AG09319 (cell line): ENCODE results near the gene TMEM94.

Experiments
- DNase-seq: peaks from one replicate; pipeline ENCODE4 v3.0.0-alpha.2; 2010; ENCODE audit warnings: low read depth; ENCODE audit errors: extremely low read depth
- CTCF ChIP-seq: IDR thresholded peaks from 2 replicates; pipeline ENCODE4 v1.5.1; 2011; ENCODE audit warnings: low read depth, mild to moderate bottlenecking, inconsistent platforms, low read length, moderate library complexity

Gene TMEM94

GRCh38 chr17:75514919-75515495 lies 58.6 kb downstream of the TMEM94 start:
- no peak for DNase-seq
- TF ChIP-seq CTCF: no peak

DNA sequence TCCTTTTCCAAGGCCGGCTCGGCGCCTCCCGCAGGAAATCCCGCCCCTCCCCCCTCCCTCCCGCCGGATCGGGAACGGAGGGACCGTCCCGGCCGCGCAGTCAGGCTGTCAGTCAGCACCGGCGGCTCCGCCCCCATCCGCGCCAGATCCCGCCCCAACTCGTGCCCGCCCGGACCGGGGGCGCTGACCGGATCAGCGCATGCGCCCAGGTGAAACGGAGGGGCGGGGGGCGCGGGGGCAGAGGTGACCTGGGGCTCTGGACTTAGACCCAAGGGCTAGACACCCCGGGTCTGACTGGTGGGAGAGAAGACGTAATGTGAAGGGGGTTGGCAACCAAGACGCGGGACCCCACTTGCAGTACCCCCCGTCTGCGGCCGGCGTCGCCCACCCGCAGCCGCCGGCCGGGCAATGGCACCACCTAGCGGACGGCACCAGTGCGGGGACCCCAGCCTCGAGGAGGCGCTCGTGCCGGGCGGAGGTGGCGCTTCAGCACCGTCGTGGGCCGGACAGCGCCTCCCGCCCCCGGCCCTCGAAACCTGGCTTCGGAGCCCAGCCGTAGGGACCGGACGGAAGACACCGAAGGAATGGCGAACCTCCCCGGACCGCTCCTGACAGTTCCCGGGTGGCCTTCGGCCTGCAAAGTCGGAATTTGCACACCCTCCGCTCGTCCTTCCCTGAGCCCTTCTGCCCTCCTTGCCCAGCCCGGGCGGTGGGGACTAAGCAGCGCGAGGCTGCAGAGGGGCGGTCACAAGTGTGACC lies 59.2 kb downstream of the TMEM94 start, which contains the start of gene CASKIN2:
TSS of gene CASKIN2 (minus strand) at position 42 of the 759 bp plus-strand sequence. CDS start 1,733 bp downstream, outside the sequence.
- peak; percentile 76 for TF ChIP-seq CTCF
- DNase-seq: peak; percentile 72

DNA sequence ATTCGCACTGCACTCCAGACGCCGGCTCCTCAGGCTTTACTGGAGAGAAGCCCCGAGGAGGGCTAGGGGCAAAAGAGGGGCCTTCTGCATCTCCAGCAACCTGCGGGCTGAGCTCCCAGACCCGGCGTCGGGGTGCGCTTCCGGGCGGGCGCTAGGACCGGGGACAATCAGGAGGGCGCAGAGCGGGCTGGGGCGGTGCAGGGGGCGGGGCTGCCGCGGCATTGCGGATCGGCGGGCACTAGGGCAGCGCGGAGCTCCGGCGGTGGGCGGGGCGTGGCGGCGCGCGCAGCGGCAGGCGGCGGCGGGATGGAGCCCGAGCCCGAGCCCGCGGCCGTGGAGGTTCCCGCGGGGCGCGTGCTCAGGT lies 59.8 kb downstream of the TMEM94 start, which contains the start of gene TSEN54:
TSS of gene TSEN54 (plus strand) at position 274 of the 364 bp plus-strand sequence. CDS start at position 307, 33 bp downstream.
- peak; percentile 57 for DNase-seq
- no peak for TF ChIP-seq CTCF

DNA sequence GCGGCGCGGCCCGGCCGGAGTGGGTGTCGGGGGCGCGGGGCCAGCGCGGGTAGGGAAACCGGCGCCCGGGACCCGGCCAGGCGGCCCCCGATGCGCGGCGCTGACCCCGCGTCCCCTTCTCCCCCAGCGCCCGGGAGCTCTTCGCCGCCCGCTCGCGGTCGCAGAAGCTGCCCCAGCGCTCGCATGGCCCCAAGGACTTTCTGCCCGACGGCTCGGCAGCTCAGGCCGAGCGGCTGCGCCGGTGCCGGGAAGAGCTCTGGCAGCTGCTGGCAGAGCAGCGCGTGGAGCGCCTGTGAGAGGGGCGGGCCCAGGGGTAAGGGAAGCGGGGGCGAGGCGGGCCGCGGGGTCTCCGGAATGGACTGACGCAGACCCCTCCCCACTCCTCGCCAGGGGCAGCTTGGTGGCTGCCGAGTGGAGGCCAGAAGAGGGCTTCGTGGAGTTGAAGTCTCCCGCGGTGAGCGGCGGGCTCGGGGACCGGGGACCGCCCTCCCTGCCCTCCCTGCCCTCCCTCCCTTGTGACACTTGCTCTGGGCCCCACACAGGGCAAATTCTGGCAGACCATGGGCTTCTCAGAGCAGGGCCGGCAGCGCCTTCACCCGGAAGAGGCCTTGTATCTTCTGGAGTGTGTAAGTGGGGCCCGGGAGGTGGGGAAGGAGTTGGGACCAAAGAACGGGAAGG lies 60.3 kb downstream of the TMEM94 start:
- TF ChIP-seq CTCF: no peak
- no peak for DNase-seq

DNA sequence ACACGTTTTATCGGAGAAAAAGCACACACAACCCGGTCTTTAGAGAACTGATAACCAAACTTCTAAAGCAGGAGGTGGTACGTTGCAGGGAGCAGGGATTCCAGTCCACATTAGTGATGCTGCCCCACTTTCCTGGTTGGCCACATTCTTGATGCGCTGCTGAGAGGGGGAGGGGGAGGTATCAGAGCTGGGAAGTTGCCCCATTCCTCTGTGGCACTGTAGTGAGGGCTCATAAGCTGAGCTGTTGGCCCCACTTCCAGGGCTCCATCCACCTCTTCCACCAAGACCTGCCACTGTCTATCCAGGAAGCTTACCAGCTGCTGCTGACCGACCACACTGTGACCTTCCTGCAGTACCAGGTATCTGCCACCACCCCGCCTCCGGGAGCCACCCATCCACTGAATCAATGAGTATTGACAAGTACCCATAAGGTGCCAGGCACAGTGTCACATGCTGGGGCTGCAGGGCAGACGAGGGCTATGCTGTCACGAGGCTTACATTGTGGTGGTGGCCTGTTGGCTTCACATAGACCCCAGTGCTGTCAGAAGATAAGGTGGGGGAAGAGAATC lies 60.9 kb downstream of the TMEM94 start:
- no peak for TF ChIP-seq CTCF
- DNase-seq: no peak

- no peak for DNase-seq
- TF ChIP-seq CTCF: no peak
Measured at GRCh38 chr17:75518201-75518600, 61.8 kb downstream of the TMEM94 start.
